HepG2 (cell line): ENCODE data around the gene MRLN. TPM values are rescaled to one million over a fixed set of nuclear protein-coding genes. Genes with fewer than 3 reads are reported as not detected.

ENCODE experiments used
- ATAC-seq: fragments of 200-7000 bp; cut with Tn5 transposase; 3 replicates; pipeline ENCODE4 v1.9.1; 2020; ENCODE audit warnings: mild to moderate bottlenecking, moderate library complexity
- BruUV-seq: library from RNA; stranded (reverse); fragments of 400-500 nt; replicated peaks from 2 replicates; lab custom pipeline; 2021; lab: Mats Ljungman, UMichigan
- CTCF ChIA-PET: fragments of 300-600 bp; formaldehyde crosslinking; extraction: SDS; loops from one replicate; lab custom pipeline; 2021; ENCODE audit warnings: low total read pairs, inconsistent platforms, low intra/inter-chr PET ratio; lab: Yijun Ruan, JAX
- POLR2A ChIA-PET: fragments of 350-600 bp; sonication (Branson Sonifier 250); formaldehyde crosslinking; loops from one replicate; lab custom pipeline; 2020; ENCODE audit warnings: antibody characterized with exemption, inconsistent platforms; lab: Yijun Ruan, JAX
- DNase-seq: peaks from one replicate; pipeline ENCODE4 v3.0.0-alpha.2; 2015; ENCODE audit warnings: low spot score
- FAIRE-seq: peaks from 3 replicates; lab custom pipeline; 2011; peaks lifted over from hg19 to GRCh38; lab: Jason Lieb, UNC
- H2AFZ ChIP-seq: one replicate; pipeline ENCODE4 v1.6.1; 2011; ENCODE audit warnings: low read length, inconsistent platforms
- H3K27ac ChIP-seq: fragments of 300-600 bp; 3 replicates; pipeline ENCODE4 v1.8.0; 2011; ENCODE audit warnings: mixed run types, mild to moderate bottlenecking, mixed read lengths, low read length, inconsistent platforms; ENCODE audit not compliant: insufficient read depth; ENCODE audit errors: extremely low read length
- H3K27me3 ChIP-seq, 2 experiments: fragments of 200-600 bp in 1 of 2; 2 replicates in 1 of 2; 3 replicates in 1 of 2; pipeline versions ENCODE4 v1.6.0 to v1.8.0; 2011; ENCODE audit warnings: low read length in 2 of 2, mild to moderate bottlenecking in 2 of 2, moderate library complexity in 2 of 2, inconsistent platforms in 1 of 2; ENCODE audit not compliant: insufficient read depth in 2 of 2, control insufficient read depth in 1 of 2
- H3K36me3 ChIP-seq, 2 experiments: fragments of 200-600 bp in 1 of 2; replicated peaks in 1 of 2; 2 replicates in 1 of 2; 3 replicates in 1 of 2; pipeline versions ENCODE4 v1.5.1 to v1.8.0; 2011; ENCODE audit warnings: low read length in 2 of 2, inconsistent platforms in 1 of 2; ENCODE audit not compliant: insufficient read depth in 2 of 2, control insufficient read depth in 1 of 2
- H3K4me1 ChIP-seq: 2 replicates; pipeline ENCODE4 v1.5.1; 2012; ENCODE audit warnings: low read length, inconsistent platforms; ENCODE audit not compliant: insufficient read depth
- H3K4me2 ChIP-seq: 2 replicates; pipeline ENCODE4 v1.6.0; 2011; ENCODE audit warnings: low read depth, low read length, inconsistent platforms
- H3K4me3 ChIP-seq, 3 experiments: fragments of 200-600 bp in 1 of 3; sonication (generic), shearing (Covaris generic) in 1 of 3; replicated peaks in 1 of 3; 2 replicates each; pipeline ENCODE4 v1.5.1; 2011 to 2016; ENCODE audit warnings: low read length in 3 of 3, inconsistent platforms in 2 of 3, low read depth in 2 of 3, mild to moderate bottlenecking in 2 of 3, control low read depth in 1 of 3, mixed read lengths in 1 of 3; ENCODE audit not compliant: insufficient read depth in 1 of 3
- H3K79me2 ChIP-seq: one replicate; pipeline ENCODE4 v1.6.1; 2011; ENCODE audit warnings: low read length, inconsistent platforms; ENCODE audit not compliant: insufficient read depth
- H3K9ac ChIP-seq: 2 replicates; pipeline ENCODE4 v1.6.0; 2011; ENCODE audit warnings: mild to moderate bottlenecking, low read depth, low read length, inconsistent platforms; ENCODE audit not compliant: insufficient read depth
- H3K9me3 ChIP-seq: 2 replicates; pipeline ENCODE4 v1.5.1; 2012; ENCODE audit warnings: mild to moderate bottlenecking, low read length
- H4K20me1 ChIP-seq: 2 replicates; pipeline ENCODE4 v1.6.0; 2011; ENCODE audit warnings: inconsistent platforms, mild to moderate bottlenecking, low read length, moderate library complexity; ENCODE audit not compliant: insufficient read depth
- BRD4 ChIP-seq: sonication (generic); formaldehyde crosslinking; IDR thresholded peaks from 2 replicates; pipeline ENCODE4 v1.4.0; 2020; ENCODE audit warnings: missing genetic modification reagents
- CCDC6 ChIP-seq: sonication (generic); formaldehyde crosslinking; IDR thresholded peaks from 2 replicates; pipeline ENCODE4 v1.8.1; 2022; ENCODE audit warnings: mild to moderate bottlenecking, missing genetic modification reagents, moderate library complexity
- ELF3 ChIP-seq: IDR thresholded peaks from 2 replicates; pipeline ENCODE4 v1.6.1; 2016; ENCODE audit warnings: missing genetic modification reagents, missing compliant biosample characterization
- HNF4A ChIP-seq: sonication (generic); formaldehyde crosslinking; IDR thresholded peaks from 2 replicates; pipeline ENCODE4 v1.4.0; 2020; ENCODE audit warnings: missing genetic modification reagents
- NCOA2 ChIP-seq: sonication (generic); formaldehyde crosslinking; IDR thresholded peaks from 2 replicates; pipeline ENCODE4 v1.8.0; 2022; ENCODE audit warnings: inconsistent platforms
- TEAD3 ChIP-seq: optimal IDR thresholded peaks from 2 replicates; pipeline ENCODE3; 2016; ENCODE audit warnings: borderline replicate concordance
- ZFP1 ChIP-seq: IDR thresholded peaks from 2 replicates; pipeline ENCODE4 v1.6.1; 2016
- ZNF136 ChIP-seq: sonication (generic); formaldehyde crosslinking; IDR thresholded peaks from 2 replicates; pipeline ENCODE4 v1.8.1; 2022; ENCODE audit warnings: low read depth, mild to moderate bottlenecking, moderate library complexity, missing genetic modification reagents
- ZNF224 ChIP-seq: sonication (generic); formaldehyde crosslinking; IDR thresholded peaks from 2 replicates; pipeline ENCODE4 v1.5.0; 2020; ENCODE audit warnings: mild to moderate bottlenecking, missing genetic modification reagents
- ZNF263 ChIP-seq: sonication (generic); formaldehyde crosslinking; IDR thresholded peaks from 2 replicates; pipeline ENCODE4 v1.4.0; 2020; ENCODE audit warnings: missing genetic modification reagents
- ZNF274 ChIP-seq: sonication (generic); formaldehyde crosslinking; IDR thresholded peaks from 2 replicates; pipeline ENCODE4 v1.5.1; 2020; ENCODE audit warnings: mild to moderate bottlenecking, missing genetic modification reagents
- ZNF367 ChIP-seq: sonication (generic); formaldehyde crosslinking; IDR thresholded peaks from 2 replicates; pipeline ENCODE4 v1.4.0; 2020; ENCODE audit warnings: missing genetic modification reagents, borderline replicate concordance
- ZNF460 ChIP-seq: sonication (generic); formaldehyde crosslinking; IDR thresholded peaks from 2 replicates; pipeline ENCODE4 v1.5.1; 2020; ENCODE audit warnings: missing genetic modification reagents, mild to moderate bottlenecking, borderline replicate concordance
- ZNF503 ChIP-seq: sonication (generic); formaldehyde crosslinking; IDR thresholded peaks from 2 replicates; pipeline ENCODE4 v1.4.0; 2020; ENCODE audit warnings: missing genetic modification reagents
- ZNF629 ChIP-seq: sonication (generic); formaldehyde crosslinking; conservative IDR thresholded peaks from 2 replicates; pipeline ENCODE4 v1.5.0; 2020; ENCODE audit warnings: missing genetic modification reagents
- ZNF775 ChIP-seq: sonication (generic); formaldehyde crosslinking; IDR thresholded peaks from 2 replicates; pipeline ENCODE4 v1.4.0; 2020; ENCODE audit warnings: missing genetic modification reagents, mild to moderate bottlenecking, moderate library complexity, borderline replicate concordance
- ZUFSP ChIP-seq: sonication (generic); formaldehyde crosslinking; IDR thresholded peaks from 2 replicates; pipeline ENCODE4 v1.9.0; 2021; ENCODE audit warnings: missing genetic modification reagents, mild to moderate bottlenecking, borderline replicate concordance
- WGBS: methylation state at CpG from one replicate; pipeline ENCODE4 v1.1.6; 2017; ENCODE audit warnings: low lambda C conversion rate; 5-methylcytosine and 5-hydroxymethylcytosine counted together
- in situ Hi-C: cut with HindIII; loops from 2 replicates; pipeline ENCODE4 v1.10.0; 2017; ENCODE audit warnings: low pct_unique_long_range_greater_than_20kb; ENCODE audit not compliant: extremely low pct_ligation_motif_present
- intact Hi-C: fragments of 100-400 bp; cut with micrococcal nuclease; formaldehyde crosslinking; loops from one replicate; pipeline ENCODE4 v1.10.0; 2022; ENCODE audit not compliant: unreplicated experiment
- polyA plus RNA-seq, 8 experiments: library from polyadenylated mRNA; depleted of rRNA in 3 of 8; stranded (reverse) in 7 of 8; unstranded in 1 of 8; fragments of >200 nt; fragmentation: Illumina TruSeq in 4 of 8; extraction: Trizol in 4 of 8; gene quantifications; 2 replicates each; pipeline versions ENCODE4 v1.2.1 to v1.2.3, GENCODE V29; 2011 to 2016; ENCODE audit warnings: low read depth in 4 of 8, missing spikeins in 1 of 8, mixed read lengths in 1 of 8; ENCODE audit not compliant: insufficient read depth in 1 of 8
- total RNA-seq, 5 experiments: library from RNA; depleted of rRNA; stranded (reverse); fragments of >200 nt; fragmentation: Illumina TruSeq; extraction: Trizol; gene quantifications; 2 replicates each; pipeline ENCODE4 v1.2.3, GENCODE V29; 2016; ENCODE audit warnings: low read depth in 1 of 5
- TF ChIP-seq, protein P1 (sequence below): sonication (generic); formaldehyde crosslinking; IDR thresholded peaks from 2 replicates; pipeline ENCODE4 v1.4.0; 2020; ENCODE audit warnings: missing genetic modification reagents
- TF ChIP-seq, protein P2 (sequence below): sonication (generic); formaldehyde crosslinking; IDR thresholded peaks from 2 replicates; pipeline ENCODE4 v1.9.0; 2022; ENCODE audit warnings: missing genetic modification reagents, mild to moderate bottlenecking, borderline replicate concordance
- TF ChIP-seq, protein P3 (sequence below): sonication (generic); formaldehyde crosslinking; IDR thresholded peaks from 2 replicates; pipeline ENCODE4 v1.4.0; 2020; ENCODE audit warnings: missing genetic modification reagents

MRLN gene
- total and polyA plus RNA-seq, 2 of the 13 experiments (the other 11 are each of a cell fraction or from before 2014, with no cell fraction given) = not detected

- ATAC-seq (peak; percentile 82), FAIRE-seq (no peak), DNase-seq (peak; percentile 26)
- POLR2A ChIA-PET = no interaction called here
- Histone ChIP-seq H3K79me2 (no peaks in the 10 kb centered on the region), H3K27ac (no peak overlapping the region), H3K36me3 (no peaks in the 10 kb centered on the region), H2AFZ (no peak overlapping the region), H3K9ac (no peak overlapping the region), H4K20me1 (no peaks in the 10 kb centered on the region), H3K4me2 (no peak overlapping the region; the same call in 1 of the 2 replicates), H3K4me3 (no peak overlapping the region), H3K27me3 (no peaks in the 10 kb centered on the region), H3K4me1 (peaks cover 7% of the 10 kb centered on the region), H3K9me3 (no peaks in the 10 kb centered on the region)
- intact Hi-C loops (no loop called here), in situ Hi-C loops (no loop called here)
- CTCF ChIA-PET = no interaction called here
- WGBS = 4% methylated on average over 5 of the region's 5 CpGs
- BruUV-seq = no TSS peak
- no peak for TF ChIP-seq CCDC6 (CRISPR knock-in tag)
- TF ChIP-seq ELF3 (CRISPR knock-in tag) = no peak
- TF ChIP-seq HNF4A (CRISPR knock-in tag) = peak; percentile 61; the same call in 1 of the 2 replicates
- TF ChIP-seq ZFP1 = no peak
- TF ChIP-seq ZNF224 = no peak
- no peak for TF ChIP-seq ZNF775
- no peak for TF ChIP-seq ZNF263 (CRISPR knock-in tag)
- TF ChIP-seq, protein P1, sequence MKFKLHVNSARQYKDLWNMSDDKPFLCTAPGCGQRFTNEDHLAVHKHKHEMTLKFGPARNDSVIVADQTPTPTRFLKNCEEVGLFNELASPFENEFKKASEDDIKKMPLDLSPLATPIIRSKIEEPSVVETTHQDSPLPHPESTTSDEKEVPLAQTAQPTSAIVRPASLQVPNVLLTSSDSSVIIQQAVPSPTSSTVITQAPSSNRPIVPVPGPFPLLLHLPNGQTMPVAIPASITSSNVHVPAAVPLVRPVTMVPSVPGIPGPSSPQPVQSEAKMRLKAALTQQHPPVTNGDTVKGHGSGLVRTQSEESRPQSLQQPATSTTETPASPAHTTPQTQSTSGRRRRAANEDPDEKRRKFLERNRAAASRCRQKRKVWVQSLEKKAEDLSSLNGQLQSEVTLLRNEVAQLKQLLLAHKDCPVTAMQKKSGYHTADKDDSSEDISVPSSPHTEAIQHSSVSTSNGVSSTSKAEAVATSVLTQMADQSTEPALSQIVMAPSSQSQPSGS = no peak
- peak; percentile 76 for TF ChIP-seq TEAD3 (CRISPR knock-in tag)
- no peak for TF ChIP-seq ZNF503 (CRISPR knock-in tag)
- TF ChIP-seq, protein P2, sequence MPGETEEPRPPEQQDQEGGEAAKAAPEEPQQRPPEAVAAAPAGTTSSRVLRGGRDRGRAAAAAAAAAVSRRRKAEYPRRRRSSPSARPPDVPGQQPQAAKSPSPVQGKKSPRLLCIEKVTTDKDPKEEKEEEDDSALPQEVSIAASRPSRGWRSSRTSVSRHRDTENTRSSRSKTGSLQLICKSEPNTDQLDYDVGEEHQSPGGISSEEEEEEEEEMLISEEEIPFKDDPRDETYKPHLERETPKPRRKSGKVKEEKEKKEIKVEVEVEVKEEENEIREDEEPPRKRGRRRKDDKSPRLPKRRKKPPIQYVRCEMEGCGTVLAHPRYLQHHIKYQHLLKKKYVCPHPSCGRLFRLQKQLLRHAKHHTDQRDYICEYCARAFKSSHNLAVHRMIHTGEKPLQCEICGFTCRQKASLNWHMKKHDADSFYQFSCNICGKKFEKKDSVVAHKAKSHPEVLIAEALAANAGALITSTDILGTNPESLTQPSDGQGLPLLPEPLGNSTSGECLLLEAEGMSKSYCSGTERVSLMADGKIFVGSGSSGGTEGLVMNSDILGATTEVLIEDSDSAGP (CRISPR knock-in tag) = no peak
- TF ChIP-seq, protein P3, sequence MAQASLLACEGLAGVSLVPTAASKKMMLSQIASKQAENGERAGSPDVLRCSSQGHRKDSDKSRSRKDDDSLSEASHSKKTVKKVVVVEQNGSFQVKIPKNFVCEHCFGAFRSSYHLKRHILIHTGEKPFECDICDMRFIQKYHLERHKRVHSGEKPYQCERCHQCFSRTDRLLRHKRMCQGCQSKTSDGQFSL (CRISPR knock-in tag) = no peak
- no peak for TF ChIP-seq ZNF367
- TF ChIP-seq ZNF460 = peak; percentile 72; the same call in 1 of the 2 replicates
- no peak for TF ChIP-seq ZNF136 (CRISPR knock-in tag)
- TF ChIP-seq BRD4 = no peak
- no peak for TF ChIP-seq ZNF274 (CRISPR knock-in tag)
- peak; percentile 19; the same call in 1 of the 2 replicates for TF ChIP-seq NCOA2
- no peak for TF ChIP-seq ZNF629 (CRISPR knock-in tag)
- TF ChIP-seq ZUFSP (CRISPR knock-in tag) = no peak
Measured at GRCh38 chr10:59741583-59741982, 11.7 kb downstream of the MRLN start.
